GM06990 (cell line): ENCODE data around the gene PCED1A.

Experiments
- DNase-seq: peaks from one replicate; pipeline ENCODE4 v3.0.0-alpha.2; 2011; ENCODE audit not compliant: insufficient read length; ENCODE audit errors: extremely low read depth
- H3K27me3 ChIP-seq: replicated peaks from 2 replicates; pipeline ENCODE4 v1.6.0; 2011; ENCODE audit warnings: low read length; ENCODE audit not compliant: control insufficient read depth, insufficient read depth
- H3K36me3 ChIP-seq: 2 replicates; pipeline ENCODE4 v1.5.1; 2011; ENCODE audit warnings: low read length; ENCODE audit not compliant: control insufficient read depth, insufficient read depth
- H3K4me3 ChIP-seq: replicated peaks from 2 replicates; pipeline ENCODE4 v1.5.1; 2011; ENCODE audit warnings: low read depth, mild to moderate bottlenecking, control low read depth, low read length
- CTCF ChIP-seq: IDR thresholded peaks from 2 replicates; pipeline ENCODE4 v1.5.1; 2011; ENCODE audit warnings: low read length, control low read depth, mild to moderate bottlenecking, inconsistent platforms; ENCODE audit not compliant: insufficient read depth, poor library complexity, severe bottlenecking

The PCED1A gene

GRCh38 chr20:2838170-2838797, 2.2 kb downstream of the PCED1A start:
- no peak for TF ChIP-seq CTCF

GRCh38 chr20:2837221-2837960, 3.1 kb downstream of the PCED1A start:
- DNase-seq = no peak
- Histone ChIP-seq H3K36me3 (no peaks in the 10 kb centered on the region; the same call in 1 of the 2 replicates), H3K4me3 (no peak overlapping the region), H3K27me3 (no peaks in the 10 kb centered on the region)
- no peak for TF ChIP-seq CTCF

More at GRCh38 chr20:2838170-2838797, 2.2 kb downstream of the PCED1A start:
- H3K4me3 ChIP-seq = no peak overlapping the region
- peak; percentile 69 for DNase-seq
- no peaks in the 10 kb centered on the region for H3K27me3 ChIP-seq
- H3K36me3 ChIP-seq = no peaks in the 10 kb centered on the region; the same call in 1 of the 2 replicates

DNA sequence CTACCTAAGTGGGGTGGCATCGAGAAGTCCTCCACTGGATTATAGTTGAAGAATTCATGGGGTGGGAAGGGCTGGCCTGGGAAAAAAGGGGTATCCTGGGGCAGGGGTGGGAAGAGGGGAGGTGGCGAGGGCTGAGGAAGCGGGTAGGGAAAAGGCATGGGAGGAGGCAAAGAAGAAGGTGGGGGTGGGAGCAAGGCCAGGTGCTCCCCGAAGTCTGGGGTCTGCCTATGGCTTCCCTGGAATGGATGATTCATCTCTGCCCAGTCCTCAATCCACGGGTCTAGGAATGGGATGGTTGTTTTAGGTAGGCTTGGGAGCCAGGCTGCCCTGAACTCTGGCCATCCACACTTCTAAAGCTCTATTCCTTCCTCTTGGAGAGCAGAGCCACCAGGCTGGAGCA, 4.4 kb downstream of the PCED1A start:
- TF ChIP-seq CTCF = no peak
- Histone ChIP-seq H3K4me3 (no peak overlapping the region), H3K27me3 (no peaks in the 10 kb centered on the region), H3K36me3 (no peaks in the 10 kb centered on the region; the same call in 1 of the 2 replicates)
- DNase-seq = no peak

DNA sequence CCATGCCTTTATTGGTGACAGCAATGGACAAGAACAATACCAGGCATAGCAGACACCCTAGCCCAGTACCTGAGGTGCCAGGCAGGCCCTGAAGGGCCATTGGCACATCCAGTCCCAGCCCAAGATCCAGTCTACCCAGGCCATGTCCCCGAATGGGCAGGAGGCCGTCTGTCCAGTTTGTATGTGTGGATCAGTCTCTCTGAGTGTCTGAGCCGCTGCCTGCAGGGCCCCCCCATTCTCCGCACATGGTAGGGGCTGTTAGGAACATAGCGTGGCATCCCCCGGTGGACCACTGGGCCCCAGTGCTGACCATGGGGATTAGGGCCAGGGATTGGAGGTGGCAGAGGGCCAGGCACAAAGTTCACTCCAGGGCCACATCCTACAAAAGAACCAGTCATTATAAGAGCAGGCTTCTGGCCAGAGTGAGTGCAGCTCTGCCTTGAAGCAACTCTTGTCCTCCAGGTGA, 5.1 kb downstream of the PCED1A start:
- Histone ChIP-seq H3K4me3 (no peak overlapping the region), H3K27me3 (no peaks in the 10 kb centered on the region), H3K36me3 (no peaks in the 10 kb centered on the region; the same call in 1 of the 2 replicates)
- no peak for TF ChIP-seq CTCF
- DNase-seq = no peak

- TF ChIP-seq CTCF = no peak
- H3K27me3 ChIP-seq = no peaks in the 10 kb centered on the region
- H3K36me3 ChIP-seq = no peaks in the 10 kb centered on the region; the same call in 1 of the 2 replicates
- DNase-seq = no peak
- no peak overlapping the region for H3K4me3 ChIP-seq
Observed at GRCh38 chr20:2834401-2835110, 5.9 kb downstream of the PCED1A start.
